Heart right ventricle (tissue), 16 donors: ENCODE data around the gene PHACTR4. TPM values are rescaled to one million over a fixed set of nuclear protein-coding genes. Genes with fewer than 3 reads are reported as not detected.

Experiments used
- ATAC-seq, 8 donors: fragments of 200-7000 bp; cut with Tn5 transposase; one replicate each; pipeline ENCODE4 v1.9.1; 2020; ENCODE audit warnings: mild to moderate bottlenecking in 8 of 8, moderate library complexity in 8 of 8, moderate number of reproducible peaks in 1 of 8
- DNase-seq, 2 donors: peaks; one replicate each; pipeline ENCODE4 v3.0.0-alpha.2; 2020
- H3K27ac ChIP-seq, 10 donors: fragments of 200-600 bp; sonication (generic) in 2 of 10; one replicate each; pipeline versions ENCODE4 v1.5.0 to v1.8.0; 2020 to 2022; ENCODE audit warnings: mild to moderate bottlenecking in 3 of 10
- H3K27me3 ChIP-seq, 7 donors: fragments of 200-600 bp; one replicate each; pipeline ENCODE4 v1.8.0; 2021 to 2022; ENCODE audit warnings: mild to moderate bottlenecking in 2 of 7
- H3K36me3 ChIP-seq, 9 donors: fragments of 200-600 bp; sonication (generic) in 1 of 9; one replicate each; pipeline versions ENCODE4 v1.5.0 to v1.8.0; 2020 to 2022; ENCODE audit warnings: mild to moderate bottlenecking in 2 of 9
- H3K4me1 ChIP-seq, 9 donors: fragments of 200-600 bp; sonication (generic) in 1 of 9; one replicate each; pipeline versions ENCODE4 v1.5.0 to v1.8.0; 2020 to 2022; ENCODE audit warnings: mild to moderate bottlenecking in 4 of 9
- H3K4me3 ChIP-seq, 10 donors: fragments of 200-600 bp; sonication (generic) in 2 of 10; one replicate each; pipeline versions ENCODE4 v1.5.0 to v1.8.0; 2020 to 2022; ENCODE audit warnings: mild to moderate bottlenecking in 7 of 10, moderate library complexity in 2 of 10
- H3K9me3 ChIP-seq, 11 donors: fragments of 200-600 bp in 10 of 11; sonication (generic) in 2 of 11; one replicate each; pipeline versions ENCODE4 v1.5.0 to v1.8.0; 2013 to 2022; ENCODE audit warnings: mild to moderate bottlenecking in 2 of 11, control low read depth in 1 of 11, moderate library complexity in 1 of 11
- CTCF ChIP-seq, 9 donors: fragments of 200-600 bp; sonication (generic) in 2 of 9; IDR thresholded peaks; one replicate each; pipeline versions ENCODE4 v1.5.0 to v1.8.0; 2021 to 2022; ENCODE audit warnings: antibody characterized with exemption in 9 of 9, mild to moderate bottlenecking in 5 of 9, moderate library complexity in 1 of 9
- WGBS, 2 donors: extraction: QIAGEN DNeasy Blood & Tissue Kit; methylation state at CpG; one replicate each; pipeline ENCODE4 v1.1.7; 2013; ENCODE audit warnings: inconsistent platforms in 1 of 2; 5-methylcytosine and 5-hydroxymethylcytosine counted together
- intact Hi-C, 10 donors: fragments of 100-400 bp; cut with DNase I; formaldehyde crosslinking; loops; one replicate each; pipeline versions ENCODE4 v1.11.1 to v1.14.2; 2022
- polyA plus RNA-seq, 2 donors: library from polyadenylated mRNA; stranded (reverse); fragments of 200-250 nt; gene quantifications; one replicate each; pipeline ENCODE4 v1.2.3, GENCODE V29; 2013
- total RNA-seq, 10 donors: library from RNA; stranded (reverse); fragmentation: NEBNext Ultra II Directional in 3 of 10; extraction: Animal tissue kit (Norgen Biotek cat#: 25700) in 3 of 10; gene quantifications; one replicate each; pipeline versions ENCODE4 v1.2.1 to v1.2.4, GENCODE V29; 2021 to 2023
- donor health status: Arrhythmogenic right ventricular cardiomyopathy.
- donor health status: ischemic (EF 13 %, LVEDD 7.1; RV severe dilation, severe dysfunction).
- donor health status: healthy with polysubstance abuse.
- donor health status: DM: no; HTN: yes; CAD: no.
- donor health status: DM: no; HTN: no; CAD: no.
- donor health status: ischemic (EF 25% LVEDD 6.9; RV normal size, moderate dysfunction).
- donor health status: ischemic (EF 25% LVEDD 5.7; RV mildly dilated, moderate dysfunction).
- donor health status: healthy.
- donor health status: DM: yes; HTN: yes; CAD: no.
- donor health status: Ischemic cardiomyopathy.
- donor health status: ischemic (EF 35%, LVEDD 5.7; RV mildly dilated, moderate dysfunction).
- donor health status: nonischemic (EF 11% LVEDD 7.7; RV severe dilation, severe dysfunction).
- donor health status: DM: yes; HTN: yes; CAD: no.
- donor health status: PGD.
- donor health status: ischemic (EF 29% LVEDD 5.4; RV normal size, mild dysfunction).
- donor health status: nonischemic (EF 23%, LVEDD 6.1; RV moderate dilation, normal function).

PHACTR4 gene
- total and polyA plus RNA-seq, 12 donors: 14.0 to 36.1 (median 18.5) TPM

- TF ChIP-seq CTCF (IDR thresholded peaks at IDR 0.05): no peak
- peaks cover 9 to 56% (median 46%) of the 10 kb centered on the region in 9 donors for H3K4me1 ChIP-seq
These were observed 137.3 kb downstream of the PHACTR4 start for GRCh38 chr1:28506907-28507246.

GRCh38 chr1:28507247-28507645, 137.7 kb downstream of the PHACTR4 start:
- Histone ChIP-seq H3K9me3 (no peaks in the 10 kb centered on the region), H3K36me3 (peaks cover 0 to 57% (median 35%) of the 10 kb centered on the region in 9 donors), H3K27ac (peak overlapping the region in 8 of 10 donors; percentile 78 to 95 (median 88)), H3K27me3 (no peaks in the 10 kb centered on the region), H3K4me1 (peaks cover 9 to 60% (median 46%) of the 10 kb centered on the region in 9 donors), H3K4me3 (peak overlapping the region; percentile 54 to 90 (median 78))
- 8% methylated on average over 11 of the region's 11 CpGs for WGBS, 2 donors
- TF ChIP-seq CTCF (IDR thresholded peaks at IDR 0.05): no peak
- ATAC-seq: no peak
- no peak for DNase-seq
- intact Hi-C loops: loop anchor here in 4 of 10 donors (2.0 to 5.0 kb wide), 4 partner anchors 45 to 260 kb away; partner anchors contain the start of gene TRNAU1AP (in 2 of the 4)

More at GRCh38 chr1:28506907-28507246, 137.3 kb downstream of the PHACTR4 start:
- H3K4me3 ChIP-seq: peak overlapping the region; percentile 54 to 90 (median 78)
- WGBS, 2 donors: 3 to 6% methylated on average over 14 of the region's 14 CpGs
- no peaks in the 10 kb centered on the region for H3K27me3 ChIP-seq
- peaks cover 0 to 53% (median 35%) of the 10 kb centered on the region in 9 donors for H3K36me3 ChIP-seq
- intact Hi-C loops: loop anchor here in 4 of 10 donors (2.0 to 5.0 kb wide), 4 partner anchors 45 to 260 kb away; partner anchors contain the start of gene TRNAU1AP (in 2 of the 4)
- H3K9me3 ChIP-seq: no peaks in the 10 kb centered on the region
- H3K27ac ChIP-seq: peak overlapping the region in 8 of 10 donors; percentile 78 to 95 (median 88)
- ATAC-seq (no peak), DNase-seq (no peak)

GRCh38 chr1:28507646-28508434, 138.3 kb downstream of the PHACTR4 start:
- intact Hi-C loops: loop anchor here in 4 of 10 donors (2.0 to 5.0 kb wide), 4 partner anchors 44 to 261 kb away; partner anchors contain the start of gene TRNAU1AP (in 2 of the 4)
- DNase-seq (no peak), ATAC-seq (no peak)
- Histone ChIP-seq H3K36me3 (peaks cover 0 to 63% (median 40%) of the 10 kb centered on the region in 9 donors), H3K27ac (peak overlapping the region in 6 of 10 donors; percentile 86 to 95 (median 88)), H3K27me3 (no peaks in the 10 kb centered on the region), H3K4me1 (peaks cover 9 to 65% (median 46%) of the 10 kb centered on the region in 9 donors), H3K9me3 (no peaks in the 10 kb centered on the region), H3K4me3 (peak overlapping the region in 8 of 10 donors; percentile 65 to 90 (median 78))
- no peak for TF ChIP-seq CTCF (IDR thresholded peaks at IDR 0.05)
- 48 to 50% methylated on average over 10 of the region's 10 CpGs for WGBS, 2 donors

- H3K4me1 ChIP-seq: peaks cover 9 to 70% (median 46%) of the 10 kb centered on the region in 9 donors
- H3K9me3 ChIP-seq: no peaks in the 10 kb centered on the region
- H3K36me3 ChIP-seq: peaks cover 0 to 69% (median 45%) of the 10 kb centered on the region in 9 donors
- WGBS, 2 donors: 33 to 41% methylated on average over 5 of the region's 5 CpGs
- peak overlapping the region in 6 of 10 donors; percentile 65 to 89 (median 76) for H3K4me3 ChIP-seq
- H3K27me3 ChIP-seq: no peaks in the 10 kb centered on the region
- DNase-seq (no peak), ATAC-seq (no peak)
- H3K27ac ChIP-seq: peak overlapping the region in 3 of 10 donors; percentile 16 to 92 (median 88)
- intact Hi-C loops: loop anchor here in 3 of 10 donors (5.0 kb wide), 3 partner anchors 44 to 261 kb away; partner anchors contain the start of gene TRNAU1AP (in 1 of the 3)
- no peak for TF ChIP-seq CTCF (IDR thresholded peaks at IDR 0.05)
These were observed 138.9 kb downstream of the PHACTR4 start for GRCh38 chr1:28508435-28508754.
